Measurements from ENCODE around the gene ETNK1. TPM values are rescaled to one million over a fixed set of nuclear protein-coding genes. Genes with fewer than 3 reads are reported as not detected.

The ETNK1 gene
- total RNA-seq, 2 experiments from 2014 or later = 23.7 to 88.1 TPM

DNA sequence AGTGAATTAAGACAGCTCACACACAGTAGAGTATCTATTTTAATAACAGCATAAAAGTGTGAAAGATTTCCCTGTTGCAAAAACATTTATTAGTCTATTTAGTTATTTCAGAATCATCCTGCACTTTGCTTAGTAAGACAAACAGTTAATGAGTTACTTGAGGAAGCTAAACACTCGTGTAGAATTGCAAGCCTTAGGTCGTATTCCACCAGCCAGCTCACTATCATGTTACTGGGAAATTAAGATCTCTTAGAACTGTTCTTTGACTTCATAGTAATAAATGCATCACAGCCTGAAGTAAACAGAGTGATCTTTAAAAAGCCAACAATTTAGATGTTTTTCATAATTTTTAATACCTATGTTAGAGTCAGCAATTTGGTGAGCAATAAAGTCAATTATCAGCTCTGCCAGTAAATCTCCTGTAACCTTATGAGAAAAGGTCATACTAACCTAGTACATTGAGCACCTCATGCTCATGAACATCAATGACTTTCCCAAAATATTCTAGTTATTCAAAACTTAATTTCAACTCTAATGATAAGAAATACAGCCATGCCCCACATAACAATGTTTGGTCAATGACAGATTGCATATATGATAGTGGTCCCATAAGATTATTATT, 26.7 kb upstream of the ETNK1 start:
- no peak overlapping the region for H3K4me2 ChIP-seq (ENCODE audit: low read length)

GRCh38 chr12:22598763-22599161, 26.2 kb upstream of the ETNK1 start:
- BruUV-seq (replicated peaks) = no TSS peak
- DNase-seq (ENCODE audit: low spot score) = no peak
- intact Hi-C loops (cut with micrococcal nuclease; ENCODE audit: unreplicated experiment) = no loop called here
- no peaks in the 10 kb centered on the region for H4K20me1 ChIP-seq (ENCODE audit: insufficient read depth, low read length)
- CTCF ChIA-PET (ENCODE audit: unreplicated experiment) = no interaction called here
- no peak for TF ChIP-seq CTCF (conservative IDR thresholded peaks at IDR 0.05; ENCODE audit: low read length)
- no peak for TF ChIP-seq EZH2phosphoT487 (IDR thresholded peaks at IDR 0.05; ENCODE audit: borderline replicate concordance, low read depth, low read length)
- H2AFZ ChIP-seq (ENCODE audit: low read length) = no peak overlapping the region
- H3K79me2 ChIP-seq (ENCODE audit: insufficient read depth, low read depth, low read length) = no peaks in the 10 kb centered on the region
- no peak overlapping the region for H3K4me3 ChIP-seq (ENCODE audit: low read depth, low read length, poor library complexity, severe bottlenecking)
- H3K27ac ChIP-seq (ENCODE audit: low read depth, low read length, poor library complexity, severe bottlenecking) = no peak overlapping the region
- no peak overlapping the region for H3K4me2 ChIP-seq (ENCODE audit: low read length)
- H3K9me2 ChIP-seq (ENCODE audit: insufficient read depth, low read length) = no peaks in the 10 kb centered on the region
- no peaks in the 10 kb centered on the region for H3K4me1 ChIP-seq (ENCODE audit: insufficient read depth, low read length, poor library complexity, severe bottlenecking)
- no peaks in the 10 kb centered on the region for H3K36me3 ChIP-seq (ENCODE audit: insufficient read depth, low read length)
- POLR2A ChIA-PET = no interaction called here
- H3K9me3 ChIP-seq (ENCODE audit: low read length) = 0 out of 2 replicates have a peak, but pooled peaks cover 5% of the 10 kb centered on the region

More for the DNA sequence above, 26.7 kb upstream of the ETNK1 start:
- Histone ChIP-seq H3K36me3 (ENCODE audit: insufficient read depth, low read length) (no peaks in the 10 kb centered on the region), H3K4me3 (ENCODE audit: low read depth, low read length, poor library complexity, severe bottlenecking) (no peak overlapping the region), H4K20me1 (ENCODE audit: insufficient read depth, low read length) (no peaks in the 10 kb centered on the region), H3K9me2 (ENCODE audit: insufficient read depth, low read length) (no peaks in the 10 kb centered on the region), H3K4me1 (ENCODE audit: insufficient read depth, low read length, poor library complexity, severe bottlenecking) (no peaks in the 10 kb centered on the region), H3K27ac (ENCODE audit: low read depth, low read length, poor library complexity, severe bottlenecking) (no peak overlapping the region), H2AFZ (ENCODE audit: low read length) (no peak overlapping the region), H3K9me3 (ENCODE audit: low read length) (0 out of 2 replicates have a peak, but pooled peaks cover 5% of the 10 kb centered on the region), H3K79me2 (ENCODE audit: insufficient read depth, low read depth, low read length) (no peaks in the 10 kb centered on the region)
- CTCF ChIA-PET (ENCODE audit: unreplicated experiment) = no interaction called here
- POLR2A ChIA-PET = no interaction called here
- no TSS peak for BruUV-seq (replicated peaks)
- no peak for DNase-seq (ENCODE audit: low spot score)
- TF ChIP-seq CTCF (conservative IDR thresholded peaks at IDR 0.05; ENCODE audit: low read length) (no peak), EZH2phosphoT487 (IDR thresholded peaks at IDR 0.05; ENCODE audit: borderline replicate concordance, low read depth, low read length) (no peak)
- intact Hi-C loops (cut with micrococcal nuclease; ENCODE audit: unreplicated experiment) = no loop called here

GRCh38 chr12:22600181-22600580, 24.8 kb upstream of the ETNK1 start:
- POLR2A ChIA-PET = no interaction called here
- TF ChIP-seq CTCF (conservative IDR thresholded peaks at IDR 0.05; ENCODE audit: low read length) = no peak
- TF ChIP-seq EZH2phosphoT487 (IDR thresholded peaks at IDR 0.05; ENCODE audit: borderline replicate concordance, low read depth, low read length) = no peak
- no peak for DNase-seq (ENCODE audit: low spot score)
- CTCF ChIA-PET (ENCODE audit: unreplicated experiment) = no interaction called here
- H2AFZ ChIP-seq (ENCODE audit: low read length) = no peak overlapping the region
- no peaks in the 10 kb centered on the region for H3K9me2 ChIP-seq (ENCODE audit: insufficient read depth, low read length)
- no peak overlapping the region for H3K4me2 ChIP-seq (ENCODE audit: low read length)
- no TSS peak for BruUV-seq (replicated peaks)
- no peaks in the 10 kb centered on the region for H3K4me1 ChIP-seq (ENCODE audit: insufficient read depth, low read length, poor library complexity, severe bottlenecking)
- no peaks in the 10 kb centered on the region for H3K79me2 ChIP-seq (ENCODE audit: insufficient read depth, low read depth, low read length)
- intact Hi-C loops (cut with micrococcal nuclease; ENCODE audit: unreplicated experiment) = no loop called here
- no peak overlapping the region for H3K4me3 ChIP-seq (ENCODE audit: low read depth, low read length, poor library complexity, severe bottlenecking)
- no peaks in the 10 kb centered on the region for H4K20me1 ChIP-seq (ENCODE audit: insufficient read depth, low read length)
- H3K27ac ChIP-seq (ENCODE audit: low read depth, low read length, poor library complexity, severe bottlenecking) = no peak overlapping the region
- 0 out of 2 replicates have a peak, but pooled peaks cover 5% of the 10 kb centered on the region for H3K9me3 ChIP-seq (ENCODE audit: low read length)
- no peaks in the 10 kb centered on the region for H3K36me3 ChIP-seq (ENCODE audit: insufficient read depth, low read length)

Data from OCI-LY7 (cell line).